GM12892 (cell line): ENCODE results near the gene TFDP1.

ENCODE experiments used
- DNase-seq: peaks from one replicate; pipeline ENCODE4 v3.0.0; 2011; ENCODE audit not compliant: insufficient read length
- FAIRE-seq: peaks from 2 replicates; lab custom pipeline; 2011; peaks lifted over from hg19 to GRCh38; lab: Jason Lieb, UNC
- POLR2A ChIP-seq: IDR thresholded peaks from 2 replicates; pipeline ENCODE4 v1.6.1; 2011; ENCODE audit warnings: low read depth, low read length, control low read depth
- POLR2AphosphoS5 ChIP-seq: IDR thresholded peaks from 2 replicates; pipeline ENCODE4 v1.6.1; 2011; ENCODE audit warnings: low read depth, low read length, control low read depth
- TAF1 ChIP-seq: IDR thresholded peaks from 2 replicates; pipeline ENCODE4 v1.6.1; 2011; ENCODE audit warnings: low read depth, mild to moderate bottlenecking, control low read depth, low read length, borderline replicate concordance

TFDP1 gene

GRCh38 chr13:113646921-113647340, 62.4 kb downstream of the TFDP1 start:
- no peak for DNase-seq
- FAIRE-seq: no peak
- TF ChIP-seq POLR2AphosphoS5 (no peak), TAF1 (no peak), POLR2A (no peak)

GRCh38 chr13:113647351-113648215, 63.0 kb downstream of the TFDP1 start:
- FAIRE-seq (no peak), DNase-seq (no peak)
- TF ChIP-seq POLR2AphosphoS5 (no peak), POLR2A (no peak), TAF1 (no peak)

GRCh38 chr13:113648216-113648610, 63.7 kb downstream of the TFDP1 start:
- no peak for DNase-seq

GRCh38 chr13:113649212-113649611, 64.7 kb downstream of the TFDP1 start:
- TF ChIP-seq POLR2AphosphoS5: no peak
- no peak for TF ChIP-seq POLR2A
- TF ChIP-seq TAF1: no peak
- DNase-seq: no peak
- FAIRE-seq: no peak

More at GRCh38 chr13:113648216-113648610, 63.7 kb downstream of the TFDP1 start:
- TF ChIP-seq POLR2AphosphoS5: no peak
- no peak for TF ChIP-seq TAF1
- no peak for TF ChIP-seq POLR2A
- FAIRE-seq: no peak

GRCh38 chr13:113650275-113650674, 65.7 kb downstream of the TFDP1 start:
- no peak for DNase-seq
- TF ChIP-seq TAF1 (no peak), POLR2AphosphoS5 (no peak)
- FAIRE-seq: no peak

GRCh38 chr13:113650731-113651148, 66.2 kb downstream of the TFDP1 start:
- no peak for TF ChIP-seq TAF1
- no peak for TF ChIP-seq POLR2A
- no peak for TF ChIP-seq POLR2AphosphoS5
- no peak for FAIRE-seq
- DNase-seq: no peak

GRCh38 chr13:113651511-113652403, 67.2 kb downstream of the TFDP1 start:
- no peak for FAIRE-seq
- TF ChIP-seq TAF1 (no peak), POLR2A (no peak), POLR2AphosphoS5 (no peak)
- DNase-seq: no peak

GRCh38 chr13:113652404-113653263, 68.1 kb downstream of the TFDP1 start:
- FAIRE-seq: no peak
- no peak for DNase-seq
- no peak for TF ChIP-seq TAF1
- no peak for TF ChIP-seq POLR2AphosphoS5
- no peak for TF ChIP-seq POLR2A

GRCh38 chr13:113653264-113654174, 69.0 kb downstream of the TFDP1 start:
- FAIRE-seq (no peak), DNase-seq (no peak)
- TF ChIP-seq POLR2A (no peak), POLR2AphosphoS5 (no peak), TAF1 (no peak)

- no peak for DNase-seq
- FAIRE-seq: no peak
- TF ChIP-seq POLR2AphosphoS5 (no peak), POLR2A (no peak), TAF1 (no peak)
Measured at GRCh38 chr13:113654175-113654560, 69.6 kb downstream of the TFDP1 start.
